Breast epithelium (tissue), 4 donors: ENCODE measurements around the gene NOSIP. TPM values are rescaled to one million over a fixed set of nuclear protein-coding genes. Genes with fewer than 3 reads are reported as not detected.

Experiments used
- DNase-seq, 2 donors: peaks; one replicate each; pipeline ENCODE4 v3.0.0-alpha.2; 2019; ENCODE audit warnings: low spot score in 2 of 2
- H3K27ac ChIP-seq, 2 donors: fragments of 200-600 bp; sonication (generic) in 1 of 2; one replicate each; pipeline ENCODE4 v1.5.1; 2016 to 2019; ENCODE audit warnings: mild to moderate bottlenecking in 1 of 2
- H3K27me3 ChIP-seq, 2 donors: fragments of 200-600 bp; sonication (generic) in 1 of 2; one replicate each; pipeline versions ENCODE4 v1.5.1 to v1.6.0; 2017 to 2019; ENCODE audit warnings: control low read depth in 1 of 2, mild to moderate bottlenecking in 1 of 2
- H3K36me3 ChIP-seq: fragments of 200-600 bp; one replicate; pipeline ENCODE4 v1.5.1; 2019
- H3K4me1 ChIP-seq, 2 donors: fragments of 200-600 bp; sonication (generic); one replicate each; pipeline ENCODE4 v1.5.1; 2016 to 2019; ENCODE audit warnings: control low read depth in 1 of 2
- H3K4me3 ChIP-seq, 3 donors: fragments of 200-600 bp; sonication (generic); 1 replicate in 2 of 3; 2 replicates in 1 of 3; pipeline ENCODE4 v1.5.1; 2016 to 2019; ENCODE audit warnings: mild to moderate bottlenecking in 3 of 3, moderate library complexity in 2 of 3
- H3K9me3 ChIP-seq, 2 donors: fragments of 200-600 bp; sonication (generic) in 1 of 2; one replicate each; pipeline ENCODE4 v1.5.1; 2016 to 2019; ENCODE audit warnings: control low read depth in 1 of 2
- POLR2A ChIP-seq: fragments of 450-650 bp; IDR thresholded peaks from one replicate; pipeline ENCODE4 v1.6.1; 2016; ENCODE audit warnings: antibody characterized with exemption, mild to moderate bottlenecking, moderate library complexity
- POLR2AphosphoS5 ChIP-seq, 3 donors: sonication (generic); formaldehyde crosslinking; IDR thresholded peaks; one replicate each; pipeline ENCODE4 v1.6.1; 2017; ENCODE audit warnings: antibody characterized with exemption in 3 of 3
- intact Hi-C: fragments of 100-400 bp; cut with DNase I; formaldehyde crosslinking; loops from one replicate; pipeline ENCODE4 v1.15.1; 2023; ENCODE audit warnings: low total_unique reads
- total RNA-seq, 3 donors: library from RNA; depleted of rRNA; stranded (reverse); fragments of >200 nt; gene quantifications; one replicate each; pipeline ENCODE4 v1.1.0, GENCODE V29; 2016
- TF ChIP-seq, protein P1 (sequence below), 3 donors: fragments of 450-650 bp; IDR thresholded peaks; one replicate each; pipeline ENCODE4 v1.5.1; 2016 to 2017; ENCODE audit warnings: antibody characterized with exemption in 3 of 3, mild to moderate bottlenecking in 3 of 3, moderate library complexity in 3 of 3

Gene NOSIP
- total RNA-seq, 3 donors from 2014 or later = 54.7 to 60.0 (median 57.4) TPM

DNA sequence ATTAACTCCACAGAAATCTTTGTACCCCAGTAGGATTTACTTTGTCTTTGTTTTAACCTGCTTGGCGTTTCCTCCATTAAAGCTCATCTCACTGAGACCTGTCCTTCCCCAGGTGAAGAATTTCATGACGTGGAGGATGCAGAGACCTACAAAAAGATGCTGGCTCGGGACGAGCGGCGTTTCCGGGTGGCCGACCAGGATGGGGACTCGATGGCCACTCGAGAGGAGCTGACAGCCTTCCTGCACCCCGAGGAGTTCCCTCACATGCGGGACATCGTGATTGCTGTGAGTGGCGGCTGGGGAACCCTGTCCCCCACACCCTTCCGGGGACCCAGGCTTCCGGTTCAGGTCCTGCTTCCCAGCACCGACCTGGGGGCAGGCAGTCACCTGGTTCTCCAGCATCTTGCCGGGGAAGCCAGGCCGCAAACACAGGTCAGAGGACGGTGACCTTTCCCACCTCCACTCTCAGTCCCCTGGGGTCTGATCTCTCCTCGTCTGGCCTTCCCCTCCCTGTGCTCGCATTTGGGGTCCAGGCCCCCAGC, 43.4 kb downstream of the NOSIP start:
- Histone ChIP-seq H3K9me3 (no peaks in the 10 kb centered on the region), H3K4me1 (peaks cover 0 to 3% of the 10 kb centered on the region in 2 donors), H3K36me3 (no peaks in the 10 kb centered on the region), H3K4me3 (no peak overlapping the region), H3K27ac (no peak overlapping the region), H3K27me3 (no peaks in the 10 kb centered on the region)
- no peak for TF ChIP-seq POLR2A
- TF ChIP-seq POLR2AphosphoS5 (IDR thresholded peaks at IDR 0.05) = no peak
- TF ChIP-seq, protein P1, sequence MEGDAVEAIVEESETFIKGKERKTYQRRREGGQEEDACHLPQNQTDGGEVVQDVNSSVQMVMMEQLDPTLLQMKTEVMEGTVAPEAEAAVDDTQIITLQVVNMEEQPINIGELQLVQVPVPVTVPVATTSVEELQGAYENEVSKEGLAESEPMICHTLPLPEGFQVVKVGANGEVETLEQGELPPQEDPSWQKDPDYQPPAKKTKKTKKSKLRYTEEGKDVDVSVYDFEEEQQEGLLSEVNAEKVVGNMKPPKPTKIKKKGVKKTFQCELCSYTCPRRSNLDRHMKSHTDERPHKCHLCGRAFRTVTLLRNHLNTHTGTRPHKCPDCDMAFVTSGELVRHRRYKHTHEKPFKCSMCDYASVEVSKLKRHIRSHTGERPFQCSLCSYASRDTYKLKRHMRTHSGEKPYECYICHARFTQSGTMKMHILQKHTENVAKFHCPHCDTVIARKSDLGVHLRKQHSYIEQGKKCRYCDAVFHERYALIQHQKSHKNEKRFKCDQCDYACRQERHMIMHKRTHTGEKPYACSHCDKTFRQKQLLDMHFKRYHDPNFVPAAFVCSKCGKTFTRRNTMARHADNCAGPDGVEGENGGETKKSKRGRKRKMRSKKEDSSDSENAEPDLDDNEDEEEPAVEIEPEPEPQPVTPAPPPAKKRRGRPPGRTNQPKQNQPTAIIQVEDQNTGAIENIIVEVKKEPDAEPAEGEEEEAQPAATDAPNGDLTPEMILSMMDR (IDR thresholded peaks at IDR 0.05) = no peak
- intact Hi-C loops = no loop called here
- no peak for DNase-seq

DNA sequence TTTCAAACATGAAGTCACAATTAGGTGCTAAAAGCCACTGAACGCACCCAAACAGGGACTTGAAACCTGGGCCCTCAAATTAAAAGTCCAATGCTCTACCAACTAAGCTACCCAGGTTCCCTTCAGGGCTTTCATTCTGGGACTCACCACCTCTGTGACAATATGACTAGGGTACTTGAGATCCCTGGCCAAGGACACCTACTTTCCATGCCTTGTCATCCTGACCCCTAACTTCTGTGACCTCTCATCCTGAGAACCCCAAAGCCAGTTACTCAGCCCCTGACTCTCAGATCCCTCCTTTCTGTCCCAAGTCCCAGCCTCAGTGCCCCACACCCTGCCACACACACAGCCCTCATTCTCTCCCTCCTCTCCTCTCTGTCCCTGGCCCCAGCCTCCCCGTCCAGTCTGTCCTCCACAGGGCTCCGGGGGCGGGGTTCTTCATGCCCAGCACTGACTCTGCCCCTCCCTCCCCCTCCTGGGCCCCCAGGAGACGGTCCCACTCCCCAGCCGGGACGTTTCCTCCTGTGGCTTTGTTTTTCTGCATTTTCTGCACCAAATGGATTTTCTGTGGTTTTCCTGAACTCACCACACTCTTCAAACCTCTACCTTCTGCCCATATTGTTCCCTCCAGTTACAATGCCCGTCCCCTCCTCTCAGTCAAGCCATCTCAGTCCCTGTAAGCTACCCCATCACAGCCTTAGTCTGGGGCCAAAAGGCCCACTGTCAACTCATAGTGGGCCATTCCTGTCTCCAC, 45.5 kb downstream of the NOSIP start:
- no peak overlapping the region for H3K27ac ChIP-seq

DNA sequence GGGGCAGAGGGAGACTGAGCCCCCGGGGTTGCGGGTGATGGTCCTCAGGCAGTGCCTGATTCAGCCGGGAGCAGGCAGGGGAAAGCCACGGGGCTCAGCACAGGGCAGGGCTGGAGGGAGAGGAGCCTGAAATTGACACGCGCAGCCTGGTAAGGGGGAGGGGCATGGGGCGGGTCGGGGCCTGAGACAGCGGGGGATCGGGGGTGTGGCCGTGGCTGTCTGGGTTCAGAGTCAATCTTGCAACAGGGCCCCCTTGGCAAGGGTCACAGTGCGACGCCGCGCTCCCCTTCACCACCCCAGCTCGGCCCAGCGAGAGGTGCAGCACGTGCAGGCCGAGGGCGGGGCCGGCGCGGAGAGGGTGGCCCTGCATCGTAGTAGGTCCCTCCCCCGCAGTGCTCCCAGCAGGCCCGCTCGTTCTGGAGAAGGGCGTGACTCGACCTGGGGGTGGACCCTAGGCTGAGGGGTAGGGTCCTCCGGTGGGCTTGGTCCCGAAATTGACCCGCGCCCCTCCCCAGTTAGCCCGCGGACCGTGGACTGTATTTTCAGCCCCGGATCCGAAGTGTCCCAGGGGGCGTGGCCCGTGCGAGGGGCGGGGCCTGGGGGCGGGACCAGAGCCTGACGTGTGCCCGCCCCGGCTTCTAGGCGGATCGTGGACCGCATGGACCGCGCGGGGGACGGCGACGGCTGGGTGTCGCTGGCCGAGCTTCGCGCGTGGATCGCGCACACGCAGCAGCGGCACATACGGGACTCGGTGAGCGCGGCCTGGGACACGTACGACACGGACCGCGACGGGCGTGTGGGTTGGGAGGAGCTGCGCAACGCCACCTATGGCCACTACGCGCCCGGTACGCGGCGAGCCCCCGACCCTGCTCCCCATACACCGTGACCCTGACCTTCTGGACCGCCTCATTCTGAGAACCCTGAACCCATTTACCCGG, 46.5 kb downstream of the NOSIP start:
- H3K27ac ChIP-seq = no peak overlapping the region
- H3K9me3 ChIP-seq = no peaks in the 10 kb centered on the region
- no peaks in the 10 kb centered on the region for H3K27me3 ChIP-seq
- peaks cover 0 to 3% of the 10 kb centered on the region in 2 donors for H3K4me1 ChIP-seq
- peak overlapping the region; percentile 46 to 67 (median 63) for H3K4me3 ChIP-seq
- no peak for TF ChIP-seq POLR2AphosphoS5 (IDR thresholded peaks at IDR 0.05)
- TF ChIP-seq, protein P1 (IDR thresholded peaks at IDR 0.05) = peak in 2 of 3 donors; percentile 20 to 50
- intact Hi-C loops = loop anchor here (1.0 kb wide), 1 partner anchor 26 kb away; no protein-coding TSS in a partner anchor
- peak; percentile 63 to 75 for DNase-seq
- H3K36me3 ChIP-seq = no peaks in the 10 kb centered on the region

More for the DNA sequence above, 45.5 kb downstream of the NOSIP start:
- Histone ChIP-seq H3K4me3 (peak overlapping the region in 2 of 3 donors; percentile 63 to 67), H3K36me3 (no peaks in the 10 kb centered on the region), H3K9me3 (no peaks in the 10 kb centered on the region), H3K27me3 (no peaks in the 10 kb centered on the region), H3K4me1 (peaks cover 0 to 3% of the 10 kb centered on the region in 2 donors)
- TF ChIP-seq, protein P1 (IDR thresholded peaks at IDR 0.05) = no peak
- TF ChIP-seq POLR2A (no peak), POLR2AphosphoS5 (IDR thresholded peaks at IDR 0.05) (no peak)
- no peak for DNase-seq
- intact Hi-C loops = no loop called here

DNA sequence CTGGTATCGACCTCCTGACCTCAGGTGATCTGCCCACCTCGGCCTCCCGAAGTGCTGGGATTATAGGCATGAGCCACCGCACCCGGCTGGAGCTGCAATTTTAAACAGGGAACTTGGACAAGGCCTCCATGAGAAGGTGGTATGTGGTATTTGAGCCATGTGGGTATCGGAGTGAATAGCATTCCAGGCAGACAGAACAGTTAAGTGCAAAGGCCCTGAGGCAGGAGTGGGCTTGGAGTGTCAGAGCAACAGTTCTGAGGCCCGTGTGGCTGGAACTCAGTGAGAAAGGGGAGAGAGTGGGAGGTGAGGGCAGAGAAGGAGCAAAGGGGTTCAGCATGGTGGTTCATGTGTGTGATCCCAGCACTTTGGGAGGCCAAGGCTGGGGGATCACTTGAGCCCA, 49.6 kb downstream of the NOSIP start:
- H3K27ac ChIP-seq = no peak overlapping the region
- no peaks in the 10 kb centered on the region for H3K9me3 ChIP-seq
- intact Hi-C loops = no loop called here
- H3K27me3 ChIP-seq = no peaks in the 10 kb centered on the region
- peaks cover 0 to 3% of the 10 kb centered on the region in 2 donors for H3K4me1 ChIP-seq
- H3K4me3 ChIP-seq = no peak overlapping the region
- DNase-seq = no peak
- no peaks in the 10 kb centered on the region for H3K36me3 ChIP-seq
- TF ChIP-seq, protein P1 (IDR thresholded peaks at IDR 0.05) = no peak
- no peak for TF ChIP-seq POLR2A
- TF ChIP-seq POLR2AphosphoS5 (IDR thresholded peaks at IDR 0.05) = no peak
